Panc1 (cell line): ENCODE data around the gene VWF. TPM values are rescaled to one million over a fixed set of nuclear protein-coding genes. Genes with fewer than 3 reads are reported as not detected.

Experiments used
- ATAC-seq: fragments of 200-7000 bp; cut with Tn5 transposase; 2 replicates; pipeline ENCODE4 v1.9.1; 2020; ENCODE audit warnings: mild to moderate bottlenecking, moderate library complexity
- BruUV-seq: library from RNA; stranded (reverse); fragments of 400-500 nt; replicated peaks from 2 replicates; lab custom pipeline; 2021; lab: Mats Ljungman, UMichigan
- CTCF ChIA-PET: fragments of 300-600 bp; sonication (Branson Sonifier 250); formaldehyde crosslinking; loops from one replicate; lab custom pipeline; 2022; ENCODE audit warnings: antibody characterized with exemption; lab: Charles Lee
- POLR2A ChIA-PET: fragments of 300-600 bp; sonication (Branson Sonifier 250); formaldehyde crosslinking; loops from one replicate; lab custom pipeline; 2022; ENCODE audit warnings: antibody characterized with exemption; lab: Charles Lee
- DNase-seq: peaks from one replicate; pipeline ENCODE4 v3.0.0-alpha.2; 2010; ENCODE audit warnings: low read depth, low spot score
- H3K27ac ChIP-seq: 2 replicates; pipeline ENCODE4 v1.5.1; 2011; ENCODE audit warnings: mild to moderate bottlenecking, low read length, inconsistent platforms
- H3K27me3 ChIP-seq: fragments of 200-500 bp; sonication (Bioruptor generic); 2 replicates; pipeline ENCODE4 v1.6.0; 2014; ENCODE audit warnings: low read length, inconsistent platforms; ENCODE audit not compliant: control insufficient read depth, insufficient read depth
- H3K36me3 ChIP-seq: fragments of 200-500 bp; sonication (Bioruptor generic); 2 replicates; pipeline ENCODE4 v1.5.1; 2014; ENCODE audit warnings: inconsistent platforms, mild to moderate bottlenecking, low read length, moderate library complexity; ENCODE audit not compliant: control insufficient read depth, insufficient read depth
- H3K4me1 ChIP-seq: 2 replicates; pipeline ENCODE4 v1.5.1; 2011; ENCODE audit warnings: inconsistent platforms, mild to moderate bottlenecking, low read length, moderate library complexity; ENCODE audit not compliant: control insufficient read depth, insufficient read depth
- H3K4me3 ChIP-seq, 2 experiments: 2 replicates each; pipeline ENCODE4 v1.5.1; 2011 to 2012; ENCODE audit warnings: low read depth in 2 of 2, low read length in 2 of 2, mild to moderate bottlenecking in 2 of 2, inconsistent platforms in 1 of 2, moderate library complexity in 1 of 2
- H3K9me3 ChIP-seq: fragments of 200-500 bp; sonication (Bioruptor generic); 2 replicates; pipeline ENCODE4 v1.5.1; 2014; ENCODE audit warnings: low read depth, mild to moderate bottlenecking, inconsistent platforms, low read length, moderate library complexity; ENCODE audit not compliant: control insufficient read depth, insufficient read depth
- POLR2AphosphoS5 ChIP-seq: IDR thresholded peaks from 2 replicates; pipeline ENCODE4 v1.6.1; 2012; ENCODE audit warnings: mild to moderate bottlenecking, low read depth, low read length, moderate library complexity
- SIN3A ChIP-seq: IDR thresholded peaks from 2 replicates; pipeline ENCODE4 v1.6.1; 2012; ENCODE audit warnings: low read depth, mild to moderate bottlenecking, low read length, moderate library complexity, borderline replicate concordance; ENCODE audit not compliant: insufficient read depth
- TCF7L2 ChIP-seq: IDR thresholded peaks from 2 replicates; pipeline ENCODE4 v1.6.1; 2011; ENCODE audit warnings: mild to moderate bottlenecking, low read depth, low read length, inconsistent platforms
- in situ Hi-C: cut with HindIII; loops from 2 replicates; pipeline ENCODE4 v1.10.0; 2016; ENCODE audit warnings: low sequenced_read_pairs, low pct_unique_long_range_greater_than_20kb
- intact Hi-C: fragments of 100-400 bp; cut with micrococcal nuclease; formaldehyde crosslinking; loops from one replicate; pipeline ENCODE4 v1.10.0; 2022; ENCODE audit not compliant: unreplicated experiment
- total RNA-seq: library from RNA; stranded (reverse); gene quantifications from one replicate; pipeline ENCODE4 v1.2.1, GENCODE V29; 2021; ENCODE audit not compliant: unreplicated experiment
- TF ChIP-seq, protein P1 (sequence below), 2 experiments: IDR thresholded peaks; 2 replicates each; pipeline ENCODE4 v1.6.1; 2011 to 2012; ENCODE audit warnings: low read depth in 2 of 2, control low read depth in 1 of 2, low read length in 1 of 2, mild to moderate bottlenecking in 1 of 2, moderate library complexity in 1 of 2; ENCODE audit not compliant: insufficient read depth in 1 of 2
- TF ChIP-seq, protein P2 (sequence below): fragments of 450-650 bp; IDR thresholded peaks from 2 replicates; pipeline ENCODE4 v1.5.1; 2017; ENCODE audit warnings: mild to moderate bottlenecking

The VWF gene
- total RNA-seq, 1 experiment from 2014 or later: 0.31 TPM

DNA sequence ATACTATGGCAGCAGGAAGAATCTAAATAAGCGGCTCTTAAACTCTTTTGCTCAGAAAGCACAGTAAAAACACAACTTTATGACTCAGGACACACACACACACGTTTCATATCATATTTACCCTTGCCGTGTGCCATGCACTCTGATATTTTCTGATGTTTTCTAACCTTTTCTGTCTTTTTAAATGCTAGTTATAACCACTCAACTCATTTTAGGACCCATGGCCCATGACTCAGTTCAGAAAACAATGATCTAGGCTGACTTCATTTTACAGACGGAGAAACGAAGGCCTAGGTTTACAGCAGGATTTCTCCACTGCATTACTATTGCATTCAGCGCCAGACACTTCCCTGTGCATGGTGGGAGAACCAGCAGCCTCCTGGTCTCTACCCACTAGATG lies 9.1 kb downstream of the VWF start:
- POLR2A ChIA-PET: no interaction called here
- in situ Hi-C loops (no loop called here), intact Hi-C loops (no loop called here)
- Histone ChIP-seq H3K27me3 (no peaks in the 10 kb centered on the region), H3K4me3 (no peak overlapping the region), H3K27ac (no peak overlapping the region), H3K36me3 (no peaks in the 10 kb centered on the region), H3K9me3 (no peaks in the 10 kb centered on the region), H3K4me1 (peaks cover 5% of the 10 kb centered on the region; the same call in 1 of the 2 replicates)
- no peak for TF ChIP-seq TCF7L2
- TF ChIP-seq, protein P1, sequence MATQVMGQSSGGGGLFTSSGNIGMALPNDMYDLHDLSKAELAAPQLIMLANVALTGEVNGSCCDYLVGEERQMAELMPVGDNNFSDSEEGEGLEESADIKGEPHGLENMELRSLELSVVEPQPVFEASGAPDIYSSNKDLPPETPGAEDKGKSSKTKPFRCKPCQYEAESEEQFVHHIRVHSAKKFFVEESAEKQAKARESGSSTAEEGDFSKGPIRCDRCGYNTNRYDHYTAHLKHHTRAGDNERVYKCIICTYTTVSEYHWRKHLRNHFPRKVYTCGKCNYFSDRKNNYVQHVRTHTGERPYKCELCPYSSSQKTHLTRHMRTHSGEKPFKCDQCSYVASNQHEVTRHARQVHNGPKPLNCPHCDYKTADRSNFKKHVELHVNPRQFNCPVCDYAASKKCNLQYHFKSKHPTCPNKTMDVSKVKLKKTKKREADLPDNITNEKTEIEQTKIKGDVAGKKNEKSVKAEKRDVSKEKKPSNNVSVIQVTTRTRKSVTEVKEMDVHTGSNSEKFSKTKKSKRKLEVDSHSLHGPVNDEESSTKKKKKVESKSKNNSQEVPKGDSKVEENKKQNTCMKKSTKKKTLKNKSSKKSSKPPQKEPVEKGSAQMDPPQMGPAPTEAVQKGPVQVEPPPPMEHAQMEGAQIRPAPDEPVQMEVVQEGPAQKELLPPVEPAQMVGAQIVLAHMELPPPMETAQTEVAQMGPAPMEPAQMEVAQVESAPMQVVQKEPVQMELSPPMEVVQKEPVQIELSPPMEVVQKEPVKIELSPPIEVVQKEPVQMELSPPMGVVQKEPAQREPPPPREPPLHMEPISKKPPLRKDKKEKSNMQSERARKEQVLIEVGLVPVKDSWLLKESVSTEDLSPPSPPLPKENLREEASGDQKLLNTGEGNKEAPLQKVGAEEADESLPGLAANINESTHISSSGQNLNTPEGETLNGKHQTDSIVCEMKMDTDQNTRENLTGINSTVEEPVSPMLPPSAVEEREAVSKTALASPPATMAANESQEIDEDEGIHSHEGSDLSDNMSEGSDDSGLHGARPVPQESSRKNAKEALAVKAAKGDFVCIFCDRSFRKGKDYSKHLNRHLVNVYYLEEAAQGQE (IDR thresholded peaks at IDR 0.05; ENCODE audit: insufficient read depth in 1 of 2, low read depth in 2 of 2, low read length in 1 of 2): no peak
- TF ChIP-seq, protein P2, sequence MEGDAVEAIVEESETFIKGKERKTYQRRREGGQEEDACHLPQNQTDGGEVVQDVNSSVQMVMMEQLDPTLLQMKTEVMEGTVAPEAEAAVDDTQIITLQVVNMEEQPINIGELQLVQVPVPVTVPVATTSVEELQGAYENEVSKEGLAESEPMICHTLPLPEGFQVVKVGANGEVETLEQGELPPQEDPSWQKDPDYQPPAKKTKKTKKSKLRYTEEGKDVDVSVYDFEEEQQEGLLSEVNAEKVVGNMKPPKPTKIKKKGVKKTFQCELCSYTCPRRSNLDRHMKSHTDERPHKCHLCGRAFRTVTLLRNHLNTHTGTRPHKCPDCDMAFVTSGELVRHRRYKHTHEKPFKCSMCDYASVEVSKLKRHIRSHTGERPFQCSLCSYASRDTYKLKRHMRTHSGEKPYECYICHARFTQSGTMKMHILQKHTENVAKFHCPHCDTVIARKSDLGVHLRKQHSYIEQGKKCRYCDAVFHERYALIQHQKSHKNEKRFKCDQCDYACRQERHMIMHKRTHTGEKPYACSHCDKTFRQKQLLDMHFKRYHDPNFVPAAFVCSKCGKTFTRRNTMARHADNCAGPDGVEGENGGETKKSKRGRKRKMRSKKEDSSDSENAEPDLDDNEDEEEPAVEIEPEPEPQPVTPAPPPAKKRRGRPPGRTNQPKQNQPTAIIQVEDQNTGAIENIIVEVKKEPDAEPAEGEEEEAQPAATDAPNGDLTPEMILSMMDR: no peak
- no peak for TF ChIP-seq POLR2AphosphoS5
- TF ChIP-seq SIN3A: no peak
- ATAC-seq (no peak), DNase-seq (no peak)
- CTCF ChIA-PET: no interaction called here
- BruUV-seq: no TSS peak

DNA sequence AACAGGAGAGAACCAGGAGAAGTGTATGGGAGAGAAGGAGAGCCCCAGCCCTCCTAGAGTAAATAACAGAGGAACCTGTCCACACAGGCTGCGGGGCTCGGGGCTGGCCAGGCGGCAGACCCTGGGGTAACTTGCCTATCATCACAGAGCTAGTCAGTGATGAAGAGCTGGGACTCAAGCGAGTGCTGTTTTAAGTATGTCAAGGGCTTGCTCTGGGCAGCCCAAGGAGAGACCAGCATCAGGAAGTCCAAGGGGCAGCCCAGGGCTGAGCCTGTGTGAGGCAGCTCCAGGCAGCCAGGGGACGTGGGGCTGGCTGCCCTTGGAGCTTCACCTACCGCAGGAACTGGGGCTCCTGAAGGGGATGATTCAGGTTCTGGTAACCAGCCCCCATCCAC lies 10.0 kb downstream of the VWF start:
- TF ChIP-seq SIN3A: no peak
- TF ChIP-seq POLR2AphosphoS5: no peak
- no peak for TF ChIP-seq TCF7L2
- ChIA-PET CTCF (no interaction called here), POLR2A (no interaction called here)
- no peak overlapping the region for H3K27ac ChIP-seq
- intact Hi-C loops (no loop called here), in situ Hi-C loops (no loop called here)
- H3K9me3 ChIP-seq: no peaks in the 10 kb centered on the region
- H3K36me3 ChIP-seq: no peaks in the 10 kb centered on the region
- ATAC-seq (no peak), DNase-seq (no peak)
- no peaks in the 10 kb centered on the region for H3K27me3 ChIP-seq
- BruUV-seq: no TSS peak
- peaks cover 5% of the 10 kb centered on the region; the same call in 1 of the 2 replicates for H3K4me1 ChIP-seq
- no peak overlapping the region for H3K4me3 ChIP-seq

DNA sequence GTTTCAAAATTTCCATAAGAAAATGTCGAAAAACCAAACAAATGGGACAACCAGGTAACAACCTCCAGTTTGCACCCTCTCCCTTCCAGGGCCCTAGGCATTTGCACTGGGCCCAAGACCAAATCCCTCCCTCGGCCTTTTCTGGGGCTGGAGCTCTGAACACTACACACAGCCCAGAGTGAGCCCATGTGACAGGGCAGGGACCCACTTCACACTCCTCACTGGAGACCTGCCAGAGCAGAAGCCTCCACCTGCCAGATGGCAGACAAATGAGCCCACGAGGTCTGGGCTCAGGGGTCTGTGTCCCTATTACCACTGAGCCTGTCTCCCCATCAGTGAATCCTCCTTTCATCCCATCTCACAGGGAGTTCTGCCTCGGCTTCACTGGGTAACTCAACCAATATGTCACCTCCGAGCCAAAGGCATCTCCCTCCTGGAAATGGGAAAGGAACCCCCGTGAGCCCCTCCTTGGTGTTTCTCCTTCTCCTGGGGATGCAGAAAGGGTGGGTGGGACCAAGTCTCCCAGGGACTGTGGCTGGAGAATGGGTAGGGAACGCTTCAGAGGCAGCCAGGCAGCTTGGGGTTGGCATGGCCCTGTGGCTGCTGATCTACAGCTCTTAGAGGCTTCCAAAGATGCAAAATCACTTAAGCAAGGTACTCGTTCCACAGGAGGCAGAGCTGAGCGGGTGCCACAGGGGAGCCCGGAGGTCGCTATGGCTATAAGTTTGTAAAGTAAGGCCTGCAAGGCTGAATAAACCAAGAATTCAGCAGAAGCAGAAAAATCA lies 10.6 kb downstream of the VWF start:
- ATAC-seq (no peak), DNase-seq (no peak)
- ChIA-PET POLR2A (no interaction called here), CTCF (no interaction called here)
- peaks cover 5% of the 10 kb centered on the region; the same call in 1 of the 2 replicates for H3K4me1 ChIP-seq
- BruUV-seq: no TSS peak
- H3K27ac ChIP-seq: no peak overlapping the region
- H3K36me3 ChIP-seq: no peaks in the 10 kb centered on the region
- no peaks in the 10 kb centered on the region for H3K27me3 ChIP-seq
- TF ChIP-seq, protein P2: no peak
- TF ChIP-seq, protein P1 (IDR thresholded peaks at IDR 0.05; ENCODE audit: insufficient read depth in 1 of 2, low read depth in 2 of 2, low read length in 1 of 2): no peak
- intact Hi-C loops (no loop called here), in situ Hi-C loops (no loop called here)
- H3K9me3 ChIP-seq: no peaks in the 10 kb centered on the region
- H3K4me3 ChIP-seq: no peak overlapping the region
